Measurements from ENCODE around the gene AGPAT2. TPM values are rescaled to one million over a fixed set of nuclear protein-coding genes. Genes with fewer than 3 reads are reported as not detected.

The AGPAT2 gene
- total RNA-seq, 1 donor: 30.0 TPM

DNA sequence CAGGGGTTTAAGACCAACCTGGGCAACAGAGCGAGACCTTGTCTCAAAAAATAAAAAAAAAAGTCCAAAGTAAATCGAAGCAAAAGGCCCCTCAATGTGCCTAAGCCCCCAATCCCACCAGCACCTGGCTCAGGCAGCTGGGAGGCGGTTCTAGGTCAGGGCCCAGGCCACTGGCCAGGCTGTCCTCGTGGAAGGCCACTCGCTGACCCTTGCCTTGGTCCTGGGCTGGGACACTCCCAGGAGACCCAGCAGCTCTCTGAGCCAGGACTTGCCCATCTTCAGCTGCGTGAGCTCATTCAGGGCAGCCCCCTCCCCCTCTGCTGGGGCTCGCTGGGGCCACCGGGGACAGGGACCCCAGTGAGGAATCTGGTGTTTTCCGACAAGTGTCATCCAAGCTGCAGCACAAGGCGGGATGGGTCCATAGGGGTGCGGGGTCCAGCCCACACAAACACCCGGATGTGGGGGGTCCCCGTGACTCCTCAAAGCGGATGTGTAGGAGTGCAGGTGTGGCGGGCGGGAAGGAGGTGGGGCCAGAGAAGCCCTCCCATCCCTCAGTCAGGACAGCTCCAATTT lies 4.0 kb downstream of the AGPAT2 start:
- H3K36me3 ChIP-seq (ENCODE audit: insufficient read depth, low read length): no peaks in the 10 kb centered on the region
- peaks cover 14% of the 10 kb centered on the region for H3K79me2 ChIP-seq (ENCODE audit: insufficient read depth, low read length)
- no peak overlapping the region for H3K4me3 ChIP-seq (ENCODE audit: insufficient read depth, low read length)
- TF ChIP-seq, protein P1, sequence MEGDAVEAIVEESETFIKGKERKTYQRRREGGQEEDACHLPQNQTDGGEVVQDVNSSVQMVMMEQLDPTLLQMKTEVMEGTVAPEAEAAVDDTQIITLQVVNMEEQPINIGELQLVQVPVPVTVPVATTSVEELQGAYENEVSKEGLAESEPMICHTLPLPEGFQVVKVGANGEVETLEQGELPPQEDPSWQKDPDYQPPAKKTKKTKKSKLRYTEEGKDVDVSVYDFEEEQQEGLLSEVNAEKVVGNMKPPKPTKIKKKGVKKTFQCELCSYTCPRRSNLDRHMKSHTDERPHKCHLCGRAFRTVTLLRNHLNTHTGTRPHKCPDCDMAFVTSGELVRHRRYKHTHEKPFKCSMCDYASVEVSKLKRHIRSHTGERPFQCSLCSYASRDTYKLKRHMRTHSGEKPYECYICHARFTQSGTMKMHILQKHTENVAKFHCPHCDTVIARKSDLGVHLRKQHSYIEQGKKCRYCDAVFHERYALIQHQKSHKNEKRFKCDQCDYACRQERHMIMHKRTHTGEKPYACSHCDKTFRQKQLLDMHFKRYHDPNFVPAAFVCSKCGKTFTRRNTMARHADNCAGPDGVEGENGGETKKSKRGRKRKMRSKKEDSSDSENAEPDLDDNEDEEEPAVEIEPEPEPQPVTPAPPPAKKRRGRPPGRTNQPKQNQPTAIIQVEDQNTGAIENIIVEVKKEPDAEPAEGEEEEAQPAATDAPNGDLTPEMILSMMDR (IDR thresholded peaks at IDR 0.05; ENCODE audit: extremely low read depth, low read depth, low read length): no peak
- H4K20me1 ChIP-seq (ENCODE audit: insufficient read depth, low read length): peaks cover 8% of the 10 kb centered on the region
- no peaks in the 10 kb centered on the region for H3K27me3 ChIP-seq (ENCODE audit: insufficient read depth, low read length)
- no peak overlapping the region for H3K4me2 ChIP-seq (ENCODE audit: insufficient read depth, low read length)
- no peak overlapping the region for H2AFZ ChIP-seq (ENCODE audit: low read length)
- DNase-seq (ENCODE audit: insufficient read length, low spot score, missing footprints): no peak
- no peak overlapping the region for H3K27ac ChIP-seq (ENCODE audit: low read depth, low read length)
- no peaks in the 10 kb centered on the region for H3K9me3 ChIP-seq (ENCODE audit: low read depth, low read length)
- H3K4me1 ChIP-seq (ENCODE audit: insufficient read depth, low read length): peaks cover 4% of the 10 kb centered on the region

DNA sequence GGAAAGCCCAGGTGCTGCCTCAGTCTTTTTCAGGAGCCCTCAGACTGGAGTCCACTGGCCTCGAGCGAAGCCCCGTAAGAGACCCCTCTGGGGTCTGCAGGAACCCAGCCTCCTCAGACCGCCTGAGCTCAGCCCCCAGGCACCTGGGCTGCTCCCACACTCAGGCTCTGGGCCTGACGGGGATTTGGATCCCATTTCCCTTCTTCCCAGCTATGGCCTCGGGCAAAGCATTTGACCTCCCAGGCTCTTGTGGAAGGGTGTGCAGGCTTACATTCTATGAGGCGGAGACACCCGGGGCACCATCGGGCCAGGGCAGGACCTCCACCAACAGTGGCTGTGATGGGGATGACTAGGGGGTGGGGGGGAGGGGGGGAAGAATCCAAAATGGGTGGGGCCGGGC lies 4.5 kb downstream of the AGPAT2 start:
- Histone ChIP-seq H3K79me2 (ENCODE audit: insufficient read depth, low read length) (peaks cover 14% of the 10 kb centered on the region), H3K4me1 (ENCODE audit: insufficient read depth, low read length) (peaks cover 4% of the 10 kb centered on the region), H3K36me3 (ENCODE audit: insufficient read depth, low read length) (no peaks in the 10 kb centered on the region), H2AFZ (ENCODE audit: low read length) (no peak overlapping the region), H4K20me1 (ENCODE audit: insufficient read depth, low read length) (peaks cover 8% of the 10 kb centered on the region), H3K9me3 (ENCODE audit: low read depth, low read length) (no peaks in the 10 kb centered on the region), H3K27me3 (ENCODE audit: insufficient read depth, low read length) (no peaks in the 10 kb centered on the region), H3K4me3 (ENCODE audit: insufficient read depth, low read length) (no peak overlapping the region), H3K4me2 (ENCODE audit: insufficient read depth, low read length) (no peak overlapping the region), H3K27ac (ENCODE audit: low read depth, low read length) (no peak overlapping the region)
- TF ChIP-seq, protein P1 (IDR thresholded peaks at IDR 0.05; ENCODE audit: extremely low read depth, low read depth, low read length): no peak
- no peak for DNase-seq (ENCODE audit: insufficient read length, low spot score, missing footprints)

DNA sequence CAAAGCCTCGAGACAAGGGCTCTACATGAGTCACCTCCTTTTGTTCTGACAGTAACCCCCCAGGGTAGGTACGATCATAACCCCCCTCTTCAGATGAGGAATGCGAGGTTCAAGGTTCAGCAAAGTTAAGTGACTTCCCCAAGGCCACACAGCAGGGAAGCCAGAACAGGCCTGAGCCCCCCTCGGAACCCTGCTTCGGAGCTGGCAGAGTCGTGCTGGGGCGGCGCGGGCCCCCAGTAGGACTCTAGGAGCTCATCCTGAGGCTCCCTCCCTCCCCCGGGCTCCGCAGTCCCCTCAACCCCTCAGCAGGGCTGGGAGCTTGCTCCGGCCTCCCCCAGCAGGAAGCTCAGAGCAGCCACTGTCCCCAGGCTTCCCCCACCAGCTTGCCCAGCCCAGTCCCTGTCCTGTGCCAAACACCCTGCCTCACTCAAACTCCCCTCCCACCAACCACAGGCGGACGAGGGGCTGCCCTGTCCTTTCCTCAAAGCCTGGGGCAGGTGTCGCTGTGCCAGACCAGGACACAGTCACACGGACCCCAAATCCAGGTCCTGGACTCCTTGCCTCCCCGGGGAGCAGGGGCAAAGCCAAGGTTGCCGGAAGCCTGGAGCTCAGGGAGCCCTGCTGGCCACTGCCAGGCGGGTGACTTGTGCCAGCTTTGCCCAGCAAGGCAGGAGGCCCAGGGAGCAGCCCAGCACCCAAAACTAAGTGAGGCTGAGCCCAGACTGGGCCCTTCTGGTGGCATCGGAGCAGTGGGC lies 5.1 kb downstream of the AGPAT2 start:
- Histone ChIP-seq H3K4me2 (ENCODE audit: insufficient read depth, low read length) (no peak overlapping the region), H3K36me3 (ENCODE audit: insufficient read depth, low read length) (no peaks in the 10 kb centered on the region), H3K4me3 (ENCODE audit: insufficient read depth, low read length) (no peak overlapping the region), H3K79me2 (ENCODE audit: insufficient read depth, low read length) (peaks cover 14% of the 10 kb centered on the region), H3K27me3 (ENCODE audit: insufficient read depth, low read length) (no peaks in the 10 kb centered on the region), H2AFZ (ENCODE audit: low read length) (no peak overlapping the region), H3K9me3 (ENCODE audit: low read depth, low read length) (no peaks in the 10 kb centered on the region), H4K20me1 (ENCODE audit: insufficient read depth, low read length) (peaks cover 8% of the 10 kb centered on the region), H3K27ac (ENCODE audit: low read depth, low read length) (no peak overlapping the region), H3K4me1 (ENCODE audit: insufficient read depth, low read length) (peaks cover 4% of the 10 kb centered on the region)
- DNase-seq (ENCODE audit: insufficient read length, low spot score, missing footprints): no peak
- TF ChIP-seq, protein P1 (IDR thresholded peaks at IDR 0.05; ENCODE audit: extremely low read depth, low read depth, low read length): no peak

DNA sequence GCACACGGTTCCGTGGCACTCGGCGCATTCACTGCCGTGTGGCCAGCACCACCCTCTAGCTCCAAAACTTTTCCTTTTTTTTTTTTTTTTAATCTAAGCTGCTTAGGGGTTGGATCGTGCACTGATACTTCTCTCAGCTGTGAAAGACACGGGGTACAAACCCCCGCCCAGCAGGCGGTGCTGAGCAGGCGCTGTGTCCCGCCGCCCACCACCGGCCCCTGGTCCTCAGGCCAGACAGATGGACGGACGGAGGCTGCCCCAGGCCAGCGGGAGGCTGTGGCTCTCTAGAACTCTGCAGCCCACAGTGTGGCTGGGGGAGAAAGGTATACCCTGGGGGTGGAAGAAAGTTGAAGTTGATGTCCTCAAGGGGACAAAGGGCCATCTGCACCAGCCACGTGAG lies 6.2 kb downstream of the AGPAT2 start:
- TF ChIP-seq, protein P1 (IDR thresholded peaks at IDR 0.05; ENCODE audit: extremely low read depth, low read depth, low read length): no peak
- Histone ChIP-seq H4K20me1 (ENCODE audit: insufficient read depth, low read length) (peaks cover 7% of the 10 kb centered on the region), H3K4me3 (ENCODE audit: insufficient read depth, low read length) (no peak overlapping the region)

More for the DNA sequence above, 6.2 kb downstream of the AGPAT2 start:
- Histone ChIP-seq H3K9me3 (ENCODE audit: low read depth, low read length) (no peaks in the 10 kb centered on the region), H3K4me1 (ENCODE audit: insufficient read depth, low read length) (peaks cover 3% of the 10 kb centered on the region), H2AFZ (ENCODE audit: low read length) (no peak overlapping the region), H3K27me3 (ENCODE audit: insufficient read depth, low read length) (no peaks in the 10 kb centered on the region), H3K27ac (ENCODE audit: low read depth, low read length) (no peak overlapping the region), H3K79me2 (ENCODE audit: insufficient read depth, low read length) (peaks cover 13% of the 10 kb centered on the region), H3K4me2 (ENCODE audit: insufficient read depth, low read length) (no peak overlapping the region), H3K36me3 (ENCODE audit: insufficient read depth, low read length) (no peaks in the 10 kb centered on the region)
- no peak for DNase-seq (ENCODE audit: insufficient read length, low spot score, missing footprints)
